Measurements from ENCODE around the gene TCF12. TPM values are rescaled to one million over a fixed set of nuclear protein-coding genes. Genes with fewer than 3 reads are reported as not detected.

The TCF12 gene
- total RNA-seq, 1 experiment from 2014 or later: 102 TPM

DNA sequence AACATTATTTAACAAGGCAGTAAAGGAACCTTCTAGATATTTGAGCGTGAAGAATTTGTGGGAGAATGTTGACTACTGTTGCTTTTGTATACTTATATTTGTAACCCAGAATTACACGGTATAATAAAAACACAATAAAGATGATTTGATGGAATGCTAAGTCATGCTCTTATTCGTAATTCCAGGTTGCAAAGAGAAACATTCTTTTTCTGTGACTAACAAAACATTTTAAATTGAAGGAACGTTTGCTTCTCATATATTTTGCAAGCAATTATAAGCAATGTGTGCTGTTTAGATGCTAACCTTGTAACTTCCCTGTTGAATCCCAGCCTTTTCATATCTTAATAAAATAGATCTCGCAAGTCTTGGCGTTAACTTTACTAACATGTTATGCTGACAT lies 333.5 kb downstream of the TCF12 start:
- CTCF ChIA-PET: no interaction called here

GRCh38 chr15:57253082-57253481 lies 334.6 kb downstream of the TCF12 start:
- no peak overlapping the region for H3K4me3 ChIP-seq (ENCODE audit: low read depth in 2 of 2, low read length in 2 of 2)
- H3K36me3 ChIP-seq (ENCODE audit: control insufficient read depth, insufficient read depth, low read length): peaks cover 11% of the 10 kb centered on the region
- BruUV-seq (replicated peaks): no TSS peak
- H3K9me3 ChIP-seq (ENCODE audit: control insufficient read depth, insufficient read depth, low read depth, low read length): no peaks in the 10 kb centered on the region
- TF ChIP-seq TCF7L2 (IDR thresholded peaks at IDR 0.05; ENCODE audit: low read depth, low read length): no peak
- TF ChIP-seq SIN3A (IDR thresholded peaks at IDR 0.05; ENCODE audit: borderline replicate concordance, insufficient read depth, low read depth, low read length): no peak
- TF ChIP-seq, protein P1, sequence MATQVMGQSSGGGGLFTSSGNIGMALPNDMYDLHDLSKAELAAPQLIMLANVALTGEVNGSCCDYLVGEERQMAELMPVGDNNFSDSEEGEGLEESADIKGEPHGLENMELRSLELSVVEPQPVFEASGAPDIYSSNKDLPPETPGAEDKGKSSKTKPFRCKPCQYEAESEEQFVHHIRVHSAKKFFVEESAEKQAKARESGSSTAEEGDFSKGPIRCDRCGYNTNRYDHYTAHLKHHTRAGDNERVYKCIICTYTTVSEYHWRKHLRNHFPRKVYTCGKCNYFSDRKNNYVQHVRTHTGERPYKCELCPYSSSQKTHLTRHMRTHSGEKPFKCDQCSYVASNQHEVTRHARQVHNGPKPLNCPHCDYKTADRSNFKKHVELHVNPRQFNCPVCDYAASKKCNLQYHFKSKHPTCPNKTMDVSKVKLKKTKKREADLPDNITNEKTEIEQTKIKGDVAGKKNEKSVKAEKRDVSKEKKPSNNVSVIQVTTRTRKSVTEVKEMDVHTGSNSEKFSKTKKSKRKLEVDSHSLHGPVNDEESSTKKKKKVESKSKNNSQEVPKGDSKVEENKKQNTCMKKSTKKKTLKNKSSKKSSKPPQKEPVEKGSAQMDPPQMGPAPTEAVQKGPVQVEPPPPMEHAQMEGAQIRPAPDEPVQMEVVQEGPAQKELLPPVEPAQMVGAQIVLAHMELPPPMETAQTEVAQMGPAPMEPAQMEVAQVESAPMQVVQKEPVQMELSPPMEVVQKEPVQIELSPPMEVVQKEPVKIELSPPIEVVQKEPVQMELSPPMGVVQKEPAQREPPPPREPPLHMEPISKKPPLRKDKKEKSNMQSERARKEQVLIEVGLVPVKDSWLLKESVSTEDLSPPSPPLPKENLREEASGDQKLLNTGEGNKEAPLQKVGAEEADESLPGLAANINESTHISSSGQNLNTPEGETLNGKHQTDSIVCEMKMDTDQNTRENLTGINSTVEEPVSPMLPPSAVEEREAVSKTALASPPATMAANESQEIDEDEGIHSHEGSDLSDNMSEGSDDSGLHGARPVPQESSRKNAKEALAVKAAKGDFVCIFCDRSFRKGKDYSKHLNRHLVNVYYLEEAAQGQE (IDR thresholded peaks at IDR 0.05; ENCODE audit: insufficient read depth in 1 of 2, low read depth in 2 of 2, low read length in 1 of 2): no peak
- no peak for TF ChIP-seq POLR2AphosphoS5 (IDR thresholded peaks at IDR 0.05; ENCODE audit: low read depth, low read length)
- TF ChIP-seq, protein P2, sequence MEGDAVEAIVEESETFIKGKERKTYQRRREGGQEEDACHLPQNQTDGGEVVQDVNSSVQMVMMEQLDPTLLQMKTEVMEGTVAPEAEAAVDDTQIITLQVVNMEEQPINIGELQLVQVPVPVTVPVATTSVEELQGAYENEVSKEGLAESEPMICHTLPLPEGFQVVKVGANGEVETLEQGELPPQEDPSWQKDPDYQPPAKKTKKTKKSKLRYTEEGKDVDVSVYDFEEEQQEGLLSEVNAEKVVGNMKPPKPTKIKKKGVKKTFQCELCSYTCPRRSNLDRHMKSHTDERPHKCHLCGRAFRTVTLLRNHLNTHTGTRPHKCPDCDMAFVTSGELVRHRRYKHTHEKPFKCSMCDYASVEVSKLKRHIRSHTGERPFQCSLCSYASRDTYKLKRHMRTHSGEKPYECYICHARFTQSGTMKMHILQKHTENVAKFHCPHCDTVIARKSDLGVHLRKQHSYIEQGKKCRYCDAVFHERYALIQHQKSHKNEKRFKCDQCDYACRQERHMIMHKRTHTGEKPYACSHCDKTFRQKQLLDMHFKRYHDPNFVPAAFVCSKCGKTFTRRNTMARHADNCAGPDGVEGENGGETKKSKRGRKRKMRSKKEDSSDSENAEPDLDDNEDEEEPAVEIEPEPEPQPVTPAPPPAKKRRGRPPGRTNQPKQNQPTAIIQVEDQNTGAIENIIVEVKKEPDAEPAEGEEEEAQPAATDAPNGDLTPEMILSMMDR (IDR thresholded peaks at IDR 0.05): no peak
- in situ Hi-C loops (cut with HindIII; ENCODE audit: low pct_unique_long_range_greater_than_20kb, low sequenced_read_pairs) (no loop called here), intact Hi-C loops (cut with micrococcal nuclease; ENCODE audit: unreplicated experiment) (no loop called here)
- H3K4me1 ChIP-seq (ENCODE audit: control insufficient read depth, insufficient read depth, low read length): no peaks in the 10 kb centered on the region; the same call in 1 of the 2 replicates
- no peaks in the 10 kb centered on the region for H3K27me3 ChIP-seq (ENCODE audit: control insufficient read depth, insufficient read depth, low read length)
- no peak overlapping the region; the same call in 1 of the 2 replicates for H3K27ac ChIP-seq (ENCODE audit: low read length)
- CTCF ChIA-PET: interaction anchor here (0.7 kb wide), 1 partner anchor 246 kb away, joined by 3 read pairs; no protein-coding TSS in a partner anchor
- DNase-seq (ENCODE audit: low read depth, low spot score) (no peak), ATAC-seq (no peak)
- POLR2A ChIA-PET: interaction anchor here (0.5 kb wide), 1 partner anchor 42 kb away, joined by 3 read pairs; no protein-coding TSS in a partner anchor

More for the DNA sequence above, 333.5 kb downstream of the TCF12 start:
- DNase-seq (ENCODE audit: low read depth, low spot score): no peak
- intact Hi-C loops (cut with micrococcal nuclease; ENCODE audit: unreplicated experiment): no loop called here
- H3K4me3 ChIP-seq (ENCODE audit: low read depth in 2 of 2, low read length in 2 of 2): no peak overlapping the region
- no peaks in the 10 kb centered on the region for H3K27me3 ChIP-seq (ENCODE audit: control insufficient read depth, insufficient read depth, low read length)
- in situ Hi-C loops (cut with HindIII; ENCODE audit: low pct_unique_long_range_greater_than_20kb, low sequenced_read_pairs): no loop called here
- no TSS peak for BruUV-seq (replicated peaks)
- H3K36me3 ChIP-seq (ENCODE audit: control insufficient read depth, insufficient read depth, low read length): peaks cover 11% of the 10 kb centered on the region
- no peak overlapping the region for H3K27ac ChIP-seq (ENCODE audit: low read length)
- POLR2A ChIA-PET: no interaction called here
- no peaks in the 10 kb centered on the region; the same call in 1 of the 2 replicates for H3K4me1 ChIP-seq (ENCODE audit: control insufficient read depth, insufficient read depth, low read length)
- H3K9me3 ChIP-seq (ENCODE audit: control insufficient read depth, insufficient read depth, low read depth, low read length): no peaks in the 10 kb centered on the region
- TF ChIP-seq TCF7L2 (IDR thresholded peaks at IDR 0.05; ENCODE audit: low read depth, low read length) (no peak), SIN3A (IDR thresholded peaks at IDR 0.05; ENCODE audit: borderline replicate concordance, insufficient read depth, low read depth, low read length) (no peak), POLR2AphosphoS5 (IDR thresholded peaks at IDR 0.05; ENCODE audit: low read depth, low read length) (no peak)
- TF ChIP-seq, protein P1 (IDR thresholded peaks at IDR 0.05; ENCODE audit: insufficient read depth in 1 of 2, low read depth in 2 of 2, low read length in 1 of 2): no peak
- TF ChIP-seq, protein P2 (IDR thresholded peaks at IDR 0.05): no peak
- ATAC-seq: no peak
